NOMO-1 (cell line): ENCODE data around the gene C2CD2L.
"Not testable (repeated sequence)": the region's sequence is repeated elsewhere in the genome, so short reads cannot be mapped to it uniquely, and the experiment has no call there.

Source experiments
- DNase-seq, 2 experiments: peaks; one replicate each; lab custom pipeline; 2025; ENCODE audit not compliant: unreplicated experiment in 2 of 2; lab: John Stamatoyannopoulos, UW

The C2CD2L gene

GRCh38 chr11:119106564-119107537 is at the start of gene C2CD2L:
C2CD2L (plus strand) TSS chr11:119107344; CDS start chr11:119107742, 398 bp downstream.
- DNase-seq = peak; percentile 85 to 88

DNA sequence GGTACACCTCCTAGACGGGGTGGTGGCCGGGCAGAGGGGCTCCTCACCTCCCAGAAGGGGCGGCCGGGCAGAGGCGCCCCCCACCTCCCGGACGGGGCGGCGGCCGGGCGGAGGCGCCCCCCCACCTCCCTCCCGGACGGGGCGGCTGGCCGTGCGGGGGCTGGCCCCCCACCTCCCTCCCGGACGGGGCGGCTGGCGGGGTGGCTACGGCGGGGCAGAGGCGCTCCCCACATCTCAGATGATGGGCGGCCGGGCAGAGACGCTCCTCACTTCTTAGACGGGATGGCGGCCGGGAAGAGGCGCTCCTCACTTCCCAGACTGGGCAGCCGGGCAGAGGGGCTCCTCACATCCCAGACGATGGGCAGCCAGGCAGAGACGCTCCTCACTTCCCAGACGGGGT is 48.0 kb upstream of the C2CD2L start:
- DNase-seq = not testable (repeated sequence)

DNA sequence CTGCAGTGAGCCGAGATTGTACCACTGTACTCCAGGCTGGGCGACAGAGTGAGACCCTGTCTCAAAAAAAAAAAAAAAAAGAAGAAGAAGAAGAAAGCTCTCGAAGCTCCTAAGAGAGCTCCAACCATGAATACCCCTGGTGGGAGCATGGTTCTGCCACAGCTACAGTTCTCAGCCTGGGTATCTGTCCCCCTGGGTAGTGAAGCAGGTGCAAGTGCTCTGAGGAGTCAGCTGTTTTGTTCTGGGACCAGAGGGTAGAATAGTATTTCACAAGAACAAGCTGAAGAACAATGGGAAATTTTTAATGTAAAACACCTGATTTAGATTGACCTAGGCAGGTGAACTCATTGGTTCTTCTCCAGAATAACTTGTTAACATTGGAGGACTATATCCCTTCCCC is 45.9 kb upstream of the C2CD2L start:
- no peak for DNase-seq

DNA sequence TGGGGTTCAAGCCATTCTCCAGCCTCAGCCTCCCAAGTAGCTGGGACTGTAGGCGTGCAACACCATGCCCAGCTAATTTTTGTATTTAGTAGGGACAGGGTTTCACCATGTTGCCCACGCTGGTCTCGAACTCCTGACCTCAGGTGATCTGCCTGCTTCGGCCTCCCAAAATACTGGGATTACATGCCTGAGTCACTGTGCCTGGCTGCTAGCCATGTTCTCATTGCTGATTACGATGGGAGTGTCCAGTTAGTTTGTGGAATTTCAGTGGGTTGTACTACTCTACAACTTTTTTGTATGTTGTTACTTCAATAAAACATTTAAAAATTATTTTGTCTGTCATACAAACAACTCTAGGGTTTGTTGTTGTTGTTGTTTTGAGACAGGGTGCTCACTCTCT is 44.4 kb upstream of the C2CD2L start:
- no peak for DNase-seq

DNA sequence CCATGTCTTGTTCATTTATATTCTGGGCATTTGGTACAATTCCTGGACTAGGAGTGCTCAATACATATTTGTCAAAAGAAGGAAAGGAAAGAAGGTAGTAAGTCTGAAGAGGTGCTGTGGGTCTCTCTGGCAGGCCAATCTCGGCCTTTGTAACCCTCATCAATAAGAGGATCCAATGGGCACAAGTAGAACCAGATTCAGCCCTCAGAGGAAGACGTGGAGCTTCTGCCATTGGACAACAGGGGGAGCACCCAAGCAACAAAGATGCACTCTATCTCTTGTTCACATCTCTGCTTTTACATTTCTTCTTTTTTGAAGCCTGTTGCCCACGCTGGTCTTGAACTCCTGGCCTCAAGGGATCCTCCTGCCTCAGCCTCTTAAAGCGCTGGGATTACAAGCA is 41.8 kb upstream of the C2CD2L start:
- peak in 1 of 2 experiments; percentile 43 for DNase-seq

- peak; percentile 96 to 97 for DNase-seq
Measured at GRCh38 chr11:119067371-119068222, 39.5 kb upstream of the C2CD2L start, which contains the start of gene VPS11. VPS11 (plus strand) TSS chr11:119067818; CDS start chr11:119067824, 6 bp downstream.

- no peak for DNase-seq
Measured at GRCh38 chr11:119077839-119078238, 29.3 kb upstream of the C2CD2L start.

DNA sequence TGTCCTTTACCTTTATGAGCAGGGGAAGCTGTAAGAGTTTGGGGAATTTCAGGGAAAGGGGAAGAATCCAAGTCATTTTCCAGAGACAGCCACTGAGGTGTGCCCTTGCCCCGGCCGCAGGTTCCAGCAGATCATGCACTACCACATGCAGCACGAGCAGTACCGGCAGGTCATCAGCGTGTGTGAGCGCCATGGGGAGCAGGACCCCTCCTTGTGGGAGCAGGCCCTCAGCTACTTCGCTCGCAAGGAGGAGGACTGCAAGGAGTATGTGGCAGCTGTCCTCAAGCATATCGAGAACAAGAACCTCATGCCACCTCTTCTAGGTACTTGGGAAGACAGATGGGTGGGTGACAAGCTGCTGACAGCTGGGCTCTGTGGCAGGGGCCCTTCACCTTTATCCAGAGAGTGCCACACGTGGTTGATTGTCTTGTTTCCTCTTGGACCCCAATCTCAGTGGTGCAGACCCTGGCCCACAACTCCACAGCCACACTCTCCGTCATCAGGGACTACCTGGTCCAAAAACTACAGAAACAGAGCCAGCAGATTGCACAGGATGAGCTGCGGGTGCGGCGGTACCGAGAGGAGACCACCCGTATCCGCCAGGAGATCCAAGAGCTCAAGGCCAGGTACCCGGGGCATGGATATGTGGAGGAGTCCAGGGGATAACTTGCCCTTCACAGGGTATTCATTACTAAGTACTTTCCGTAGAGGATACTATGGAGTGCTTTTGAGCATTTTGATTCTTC is 28.3 kb upstream of the C2CD2L start:
- DNase-seq = no peak

DNA sequence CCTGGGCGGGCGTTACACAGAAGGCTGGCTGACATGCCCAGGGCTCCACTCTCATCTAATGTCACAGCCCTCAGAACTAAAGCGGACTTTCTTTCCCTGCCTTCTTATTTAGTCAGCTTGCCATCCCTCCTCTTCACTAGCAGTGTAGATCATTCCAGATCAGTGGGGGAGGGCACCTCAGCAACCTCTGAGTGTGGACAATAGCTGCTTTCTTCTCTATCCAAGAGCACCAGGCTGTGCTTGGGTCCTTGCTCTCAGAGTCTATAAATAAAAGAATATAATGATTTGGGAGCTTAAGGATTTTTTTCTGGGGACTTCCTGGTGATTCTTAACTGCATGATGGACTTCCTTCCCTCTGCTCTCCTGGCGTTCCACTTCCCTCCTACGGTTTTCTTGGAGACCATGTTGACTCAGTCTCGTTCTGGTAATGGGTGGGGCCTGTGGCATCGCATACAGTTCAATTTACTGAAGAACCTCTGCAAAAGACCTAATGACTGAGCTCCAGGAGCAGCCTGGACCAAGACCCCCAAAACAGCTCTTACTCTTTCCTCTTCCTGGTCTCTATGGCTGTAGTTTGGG is 25.4 kb upstream of the C2CD2L start:
- no peak for DNase-seq

- peak; percentile 94 to 95 for DNase-seq
Measured at GRCh38 chr11:119084663-119085436, 22.3 kb upstream of the C2CD2L start, which contains the start of gene HMBS. HMBS (plus strand) TSS chr11:119084881; CDS start chr11:119085034, 153 bp downstream.

GRCh38 chr11:119085437-119085847 is 21.7 kb upstream of the C2CD2L start:
- DNase-seq = no peak

DNA sequence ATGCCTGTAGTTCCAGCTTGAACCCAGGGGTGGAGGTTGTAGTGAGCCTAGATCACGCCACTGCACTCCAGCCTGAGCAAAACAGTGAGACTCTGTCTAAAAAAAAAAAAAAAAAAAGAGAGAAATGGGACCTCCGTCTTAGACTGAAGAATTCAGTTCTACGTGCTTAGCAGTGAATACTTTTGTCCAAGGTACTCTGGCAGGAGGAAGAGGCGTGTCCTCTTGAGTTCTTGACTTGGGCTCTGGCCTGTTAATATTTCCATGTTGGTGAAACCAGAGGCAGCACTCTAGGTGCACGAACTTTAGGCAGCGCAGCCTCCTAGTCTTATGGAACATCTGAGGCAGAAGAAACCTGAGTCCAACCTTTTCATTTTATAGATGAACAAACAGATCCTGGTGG is 20.0 kb upstream of the C2CD2L start:
- no peak for DNase-seq

GRCh38 chr11:119087747-119088241 is 19.4 kb upstream of the C2CD2L start:
- DNase-seq = no peak

GRCh38 chr11:119088406-119088805 is 18.7 kb upstream of the C2CD2L start:
- DNase-seq = no peak

GRCh38 chr11:119089319-119089718 is 17.8 kb upstream of the C2CD2L start:
- no peak for DNase-seq

DNA sequence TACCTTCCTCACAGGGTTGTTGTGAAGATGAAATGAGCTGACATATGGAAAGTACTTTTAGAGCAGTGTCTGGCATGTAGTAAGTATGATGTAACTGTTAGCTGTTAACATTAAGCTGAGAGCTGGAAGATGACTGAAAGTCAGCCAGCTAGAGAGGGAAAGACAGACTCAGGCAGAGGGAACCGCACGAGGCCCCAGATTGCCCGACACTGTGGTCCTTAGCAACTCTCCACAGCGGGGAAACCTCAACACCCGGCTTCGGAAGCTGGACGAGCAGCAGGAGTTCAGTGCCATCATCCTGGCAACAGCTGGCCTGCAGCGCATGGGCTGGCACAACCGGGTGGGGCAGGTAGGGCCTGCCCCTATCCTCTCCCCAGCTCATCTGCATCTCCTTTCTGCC is 16.0 kb upstream of the C2CD2L start:
- DNase-seq = peak in 1 of 2 experiments; percentile 13

DNA sequence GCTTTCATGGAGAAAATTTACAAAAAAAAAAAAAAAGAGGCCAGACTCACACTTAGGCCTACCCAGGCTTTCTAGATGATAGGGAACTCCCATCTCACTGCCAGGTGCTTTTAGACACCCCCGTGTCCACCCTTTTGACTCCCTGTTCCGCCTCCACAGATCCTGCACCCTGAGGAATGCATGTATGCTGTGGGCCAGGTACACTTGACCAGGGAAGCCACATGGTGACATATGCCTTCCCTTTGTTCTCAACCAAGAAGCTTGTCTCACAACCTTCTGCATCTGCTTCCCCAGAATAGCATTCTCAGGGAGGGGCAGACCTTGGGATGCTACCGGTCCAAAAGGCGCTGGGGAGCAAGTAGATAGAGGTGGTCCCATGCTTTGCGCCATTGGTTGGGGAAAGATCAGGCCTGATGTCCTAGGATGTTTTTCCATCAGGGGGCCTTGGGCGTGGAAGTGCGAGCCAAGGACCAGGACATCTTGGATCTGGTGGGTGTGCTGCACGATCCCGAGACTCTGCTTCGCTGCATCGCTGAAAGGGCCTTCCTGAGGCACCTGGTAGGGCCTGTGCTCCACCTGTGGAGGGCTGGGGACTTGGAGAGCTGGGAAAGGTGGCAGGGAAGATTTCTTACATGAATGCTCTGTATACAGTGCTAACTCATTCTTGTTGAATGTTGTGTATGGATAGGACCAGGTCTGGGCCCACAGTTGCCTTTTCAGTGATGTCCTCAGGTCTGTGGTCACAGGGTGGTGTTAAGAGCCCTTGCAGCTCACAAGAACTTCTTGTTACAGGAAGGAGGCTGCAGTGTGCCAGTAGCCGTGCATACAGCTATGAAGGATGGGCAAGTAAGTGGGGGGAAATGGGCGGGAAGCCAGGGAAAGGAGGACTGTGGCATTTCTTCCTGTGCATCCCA is 14.9 kb upstream of the C2CD2L start:
- no peak for DNase-seq
